GM12892 (cell line): ENCODE data around the gene SSBP3.

Experiments
- POLR2A ChIP-seq: IDR thresholded peaks from 2 replicates; pipeline ENCODE4 v1.6.1; 2011; ENCODE audit warnings: low read depth, low read length, control low read depth
- POLR2AphosphoS5 ChIP-seq: IDR thresholded peaks from 2 replicates; pipeline ENCODE4 v1.6.1; 2011; ENCODE audit warnings: low read depth, low read length, control low read depth

DNA sequence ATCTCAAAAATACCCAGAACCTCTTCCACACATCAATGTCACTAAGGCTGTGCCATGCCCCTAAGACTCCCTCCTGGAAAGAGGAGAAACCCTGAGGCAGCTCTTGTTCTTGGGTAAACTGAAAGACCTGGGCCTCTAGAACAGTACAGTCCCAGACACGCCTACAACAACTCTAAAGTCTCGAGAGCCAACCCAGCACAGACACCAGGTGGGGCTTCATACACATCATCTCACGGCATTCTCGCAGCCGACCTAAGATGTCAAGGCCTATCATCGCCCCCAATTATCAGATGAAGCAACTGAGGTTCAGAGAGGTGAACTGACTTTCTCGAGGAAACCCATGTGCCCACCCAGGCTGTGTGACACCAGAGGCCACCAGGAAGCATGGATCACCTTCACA is 135.7 kb downstream of the SSBP3 start:
- TF ChIP-seq POLR2A (no peak), POLR2AphosphoS5 (no peak)
